B cell (primary cell): ENCODE results near the gene GRIN2D. TPM values are rescaled to one million over a fixed set of nuclear protein-coding genes. Genes with fewer than 3 reads are reported as not detected.
A peak's percentile ranks its signal among the peaks of the same experiment; 100 is the strongest.

Source experiments
- ATAC-seq: fragments of 200-7000 bp; cut with Tn5 transposase; one replicate; pipeline ENCODE4 v1.10.0; 2021; ENCODE audit warnings: low read depth, mild to moderate bottlenecking, moderate number of reproducible peaks, moderate library complexity
- CTCF ChIA-PET: fragments of 350-600 bp; sonication (Branson Sonifier 250); formaldehyde crosslinking; loops from one replicate; lab custom pipeline; 2021; ENCODE audit warnings: antibody characterized with exemption, inconsistent platforms; lab: Charles Lee
- POLR2A ChIA-PET: fragments of 350-600 bp; sonication (Branson Sonifier 250); formaldehyde crosslinking; loops from one replicate; lab custom pipeline; 2021; ENCODE audit warnings: antibody characterized with exemption; lab: Charles Lee
- DNase-seq: peaks from one replicate; pipeline ENCODE4 v3.0.0; 2013
- H2AFZ ChIP-seq: 2 replicates; pipeline ENCODE4 v1.6.1; 2012; ENCODE audit warnings: mild to moderate bottlenecking, low read depth, low read length; ENCODE audit not compliant: insufficient read depth, poor library complexity, severe bottlenecking
- H3K27ac ChIP-seq, 2 donors: 1 replicate in 1 of 2; 2 replicates in 1 of 2; pipeline ENCODE4 v1.5.1; 2012 to 2013; ENCODE audit warnings: low read length in 2 of 2, mild to moderate bottlenecking in 2 of 2, moderate library complexity in 1 of 2
- H3K27me3 ChIP-seq, 4 experiments: fragments of 200-600 bp in 1 of 4; sonication (generic) in 1 of 4; replicated peaks in 1 of 4; 1 replicate in 2 of 4; 2 replicates in 2 of 4; pipeline versions ENCODE4 v1.6.1 to v1.7.0; 2013 to 2016; ENCODE audit warnings: low read length in 3 of 4, mild to moderate bottlenecking in 2 of 4, mixed read lengths in 1 of 4, moderate library complexity in 1 of 4; ENCODE audit not compliant: insufficient read depth in 4 of 4, control insufficient read depth in 3 of 4; ENCODE audit errors: control extremely low read depth in 1 of 4
- H3K36me3 ChIP-seq, 2 experiments: replicated peaks in 1 of 2; 1 replicate in 1 of 2; 2 replicates in 1 of 2; pipeline versions ENCODE4 v1.6.1 to v1.7.1; 2013; ENCODE audit warnings: low read length in 1 of 2; ENCODE audit not compliant: insufficient read depth in 2 of 2, control insufficient read depth in 1 of 2; ENCODE audit errors: control extremely low read depth in 1 of 2, extremely low read depth in 1 of 2
- H3K4me1 ChIP-seq, 2 donors: fragments of 200-600 bp in 1 of 2; sonication (generic) in 1 of 2; 1 replicate in 1 of 2; 2 replicates in 1 of 2; pipeline versions ENCODE4 v1.5.1 to v1.6.1; 2013 to 2017; ENCODE audit warnings: low read length in 2 of 2; ENCODE audit not compliant: control insufficient read depth in 2 of 2, insufficient read depth in 2 of 2
- H3K4me2 ChIP-seq: replicated peaks from 2 replicates; pipeline ENCODE3; 2012; ENCODE audit warnings: mild to moderate bottlenecking, low read depth, low read length; ENCODE audit not compliant: poor library complexity, severe bottlenecking
- H3K4me3 ChIP-seq, 5 experiments: fragments of 200-600 bp in 1 of 5; sonication (generic) in 1 of 5; 1 replicate in 3 of 5; 2 replicates in 2 of 5; pipeline versions ENCODE4 v1.5.1 to v1.7.0; 2011 to 2016; ENCODE audit warnings: low read length in 4 of 5, mild to moderate bottlenecking in 4 of 5, low read depth in 2 of 5, control low read depth in 1 of 5, moderate library complexity in 1 of 5; ENCODE audit not compliant: insufficient read depth in 1 of 5; ENCODE audit errors: control extremely low read depth in 1 of 5, extremely low read depth in 1 of 5
- H3K79me2 ChIP-seq: fragments of 200-600 bp; sonication (generic); one replicate; pipeline ENCODE4 v1.6.0; 2016; ENCODE audit warnings: low read length; ENCODE audit not compliant: control insufficient read depth, insufficient read depth
- H3K9ac ChIP-seq: fragments of 200-600 bp; sonication (generic); 2 replicates; pipeline ENCODE4 v1.6.1; 2017; ENCODE audit warnings: mild to moderate bottlenecking, low read length, moderate library complexity
- H3K9me3 ChIP-seq, 3 donors: one replicate each; pipeline versions ENCODE4 v1.6.1 to v1.7.1; 2013; ENCODE audit warnings: low read length in 2 of 3; ENCODE audit not compliant: control insufficient read depth in 2 of 3, insufficient read depth in 1 of 3; ENCODE audit errors: control extremely low read depth in 1 of 3
- H4K20me1 ChIP-seq: 2 replicates; pipeline ENCODE4 v1.6.0; 2012; ENCODE audit warnings: mild to moderate bottlenecking, low read length; ENCODE audit not compliant: insufficient read depth, control insufficient read depth, poor library complexity, severe bottlenecking
- H3K27ac Mint-ChIP-seq: one replicate; pipeline ENCODE4 v1.8.0; 2021; ENCODE audit warnings: mixed read lengths
- H3K27me3 Mint-ChIP-seq: one replicate; pipeline ENCODE4 v1.8.0; 2021; ENCODE audit warnings: mixed read lengths
- H3K4me1 Mint-ChIP-seq: one replicate; pipeline ENCODE4 v1.8.0; 2021; ENCODE audit warnings: mixed read lengths
- H3K4me3 Mint-ChIP-seq: one replicate; pipeline ENCODE4 v1.8.0; 2021; ENCODE audit warnings: mixed read lengths
- H3K9me3 Mint-ChIP-seq: one replicate; pipeline ENCODE4 v1.8.0; 2022; ENCODE audit warnings: mixed read lengths; ENCODE audit not compliant: insufficient read depth
- EZH2 ChIP-seq: IDR thresholded peaks from 2 replicates; pipeline ENCODE4 v1.6.1; 2012; ENCODE audit warnings: borderline replicate concordance, low read depth, mild to moderate bottlenecking, moderate library complexity, low read length; ENCODE audit not compliant: insufficient read depth, poor library complexity, severe bottlenecking
- WGBS: methylation state at CpG from one replicate; pipeline ENCODE4 v1.1.5; 2013; ENCODE audit warnings: missing lambda C conversion rate; ENCODE audit not compliant: insufficient coverage; 5-methylcytosine and 5-hydroxymethylcytosine counted together
- intact Hi-C: fragments of 100-400 bp; cut with micrococcal nuclease; formaldehyde crosslinking; loops from one replicate; pipeline ENCODE4 v1.10.0; 2022
- polyA plus RNA-seq: library from polyadenylated mRNA; depleted of rRNA; stranded (reverse); fragments of >200 nt; gene quantifications from 2 replicates; pipeline ENCODE4 v1.2.3, GENCODE V29; 2012
- total RNA-seq, 2 donors: library from RNA; stranded (reverse); fragments of 120-200 nt in 1 of 2; gene quantifications; 1 replicate in 1 of 2; 2 replicates in 1 of 2; pipeline versions ENCODE4 v1.2.3 to v1.2.4, GENCODE V29; 2013 to 2022
- TF ChIP-seq, protein P1 (sequence below): fragments of 200-600 bp; IDR thresholded peaks from one replicate; pipeline ENCODE4 v1.8.0; 2022; ENCODE audit warnings: antibody characterized with exemption, mild to moderate bottlenecking

The GRIN2D gene
- total and polyA plus RNA-seq, 2 donors (not counting 1 experiment from before 2014, with no cell fraction given): not detected

GRCh38 chr19:48359123-48359522 lies 34.3 kb upstream of the GRIN2D start:
- Histone ChIP-seq H3K9me3 (no peaks in the 10 kb centered on the region), H3K4me2 (no peak overlapping the region), H3K27ac (no peak overlapping the region), H2AFZ (no peak overlapping the region), H3K9ac (no peak overlapping the region), H3K4me1 (peaks cover 0 to 12% of the 10 kb centered on the region in 2 donors), H4K20me1 (no peaks in the 10 kb centered on the region), H3K36me3 (peaks cover 0 to 3% of the 10 kb centered on the region in 2 experiments), H3K79me2 (no peaks in the 10 kb centered on the region), H3K4me3 (no peak overlapping the region), H3K27me3 (no peaks in the 10 kb centered on the region)
- Mint-ChIP-seq H3K27me3 (no peaks in the 10 kb centered on the region), H3K27ac (no peak overlapping the region), H3K4me3 (no peak overlapping the region), H3K9me3 (no peaks in the 10 kb centered on the region), H3K4me1 (peaks cover 7% of the 10 kb centered on the region)
- CTCF ChIA-PET: no interaction called here
- POLR2A ChIA-PET: interaction anchor here (0.5 to 0.7 kb wide), 2 partner anchors 25 to 1529 kb away, joined by 3 to 4 read pairs; no protein-coding TSS in a partner anchor
- DNase-seq (no peak), ATAC-seq (no peak)
- TF ChIP-seq EZH2: no peak
- TF ChIP-seq, protein P1, sequence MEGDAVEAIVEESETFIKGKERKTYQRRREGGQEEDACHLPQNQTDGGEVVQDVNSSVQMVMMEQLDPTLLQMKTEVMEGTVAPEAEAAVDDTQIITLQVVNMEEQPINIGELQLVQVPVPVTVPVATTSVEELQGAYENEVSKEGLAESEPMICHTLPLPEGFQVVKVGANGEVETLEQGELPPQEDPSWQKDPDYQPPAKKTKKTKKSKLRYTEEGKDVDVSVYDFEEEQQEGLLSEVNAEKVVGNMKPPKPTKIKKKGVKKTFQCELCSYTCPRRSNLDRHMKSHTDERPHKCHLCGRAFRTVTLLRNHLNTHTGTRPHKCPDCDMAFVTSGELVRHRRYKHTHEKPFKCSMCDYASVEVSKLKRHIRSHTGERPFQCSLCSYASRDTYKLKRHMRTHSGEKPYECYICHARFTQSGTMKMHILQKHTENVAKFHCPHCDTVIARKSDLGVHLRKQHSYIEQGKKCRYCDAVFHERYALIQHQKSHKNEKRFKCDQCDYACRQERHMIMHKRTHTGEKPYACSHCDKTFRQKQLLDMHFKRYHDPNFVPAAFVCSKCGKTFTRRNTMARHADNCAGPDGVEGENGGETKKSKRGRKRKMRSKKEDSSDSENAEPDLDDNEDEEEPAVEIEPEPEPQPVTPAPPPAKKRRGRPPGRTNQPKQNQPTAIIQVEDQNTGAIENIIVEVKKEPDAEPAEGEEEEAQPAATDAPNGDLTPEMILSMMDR: no peak
- 100% methylated on average over 5 of the region's 5 CpGs for WGBS
- intact Hi-C loops: no loop called here

GRCh38 chr19:48361912-48362311 lies 31.6 kb upstream of the GRIN2D start:
- Histone ChIP-seq H3K79me2 (no peaks in the 10 kb centered on the region), H3K9ac (no peak overlapping the region), H3K4me1 (peaks cover 5 to 20% of the 10 kb centered on the region in 2 donors), H2AFZ (no peak overlapping the region), H3K4me3 (no peak overlapping the region), H4K20me1 (no peaks in the 10 kb centered on the region), H3K4me2 (no peak overlapping the region), H3K27me3 (no peaks in the 10 kb centered on the region), H3K27ac (no peak overlapping the region), H3K36me3 (peaks cover 0 to 3% of the 10 kb centered on the region in 2 experiments), H3K9me3 (no peaks in the 10 kb centered on the region)
- peak overlapping the region; percentile 39 for H3K4me3 Mint-ChIP-seq
- H3K4me1 Mint-ChIP-seq: peaks cover 15% of the 10 kb centered on the region
- intact Hi-C loops: loop anchor here (5.0 kb wide), 3 partner anchors 150 to 1760 kb away; partner anchors contain the start of genes CALM3 and LMTK3
- no peak for DNase-seq
- WGBS: 100% methylated on average over 1 of the region's 3 CpGs
- no peaks in the 10 kb centered on the region for H3K9me3 Mint-ChIP-seq
- ATAC-seq: no peak
- no peaks in the 10 kb centered on the region for H3K27me3 Mint-ChIP-seq
- POLR2A ChIA-PET: interaction anchor here (0.6 kb wide), 1 partner anchor 37 kb away, joined by 6 read pairs; the partner anchor contains the start of gene EMP3
- CTCF ChIA-PET: interaction anchor here (2.2 kb wide), 1 partner anchor 28 kb away, joined by 9 read pairs; no protein-coding TSS in a partner anchor
- H3K27ac Mint-ChIP-seq: no peak overlapping the region
- no peak for TF ChIP-seq EZH2
- TF ChIP-seq, protein P1: no peak
